Stimulated activated naive CD8-positive, alpha-beta T cell treated with anti-CD3 and anti-CD28 coated beads, Interleukin-15, amount 100 ng/mL, for 72 hours (primary cell): ENCODE measurements around the gene BSCL2.
"Not testable (repeated sequence)": the region's sequence is repeated elsewhere in the genome, so short reads cannot be mapped to it uniquely, and the experiment has no call there.

Experiments used
- ATAC-seq: fragments of 150-1000 bp; cut with Tn5 transposase; 2 replicates; pipeline ENCODE4 v1.10.0; 2021; ENCODE audit warnings: mild to moderate bottlenecking, moderate library complexity
- DNase-seq, 2 donors: peaks; one replicate each; pipeline ENCODE4 v3.0.0; 2021 to 2022
- H3K27ac Mint-ChIP-seq, 2 donors: one replicate each; pipeline ENCODE4 v1.8.0; 2022; ENCODE audit warnings: mild to moderate bottlenecking in 2 of 2, mixed read lengths in 2 of 2, moderate library complexity in 2 of 2
- H3K27me3 Mint-ChIP-seq: one replicate; pipeline ENCODE4 v1.8.0; 2022; ENCODE audit warnings: mixed read lengths
- H3K4me1 Mint-ChIP-seq: one replicate; pipeline ENCODE4 v1.8.0; 2022; ENCODE audit warnings: mild to moderate bottlenecking, mixed read lengths
- H3K4me3 Mint-ChIP-seq, 2 donors: one replicate each; pipeline ENCODE4 v1.8.0; 2022; ENCODE audit warnings: mild to moderate bottlenecking in 2 of 2, mixed read lengths in 2 of 2, moderate library complexity in 1 of 2
- H3K9me3 Mint-ChIP-seq, 2 donors: one replicate each; pipeline ENCODE4 v1.8.0; 2022; ENCODE audit warnings: mixed read lengths in 2 of 2

The BSCL2 gene

GRCh38 chr11:62707277-62707861 lies at the start of gene BSCL2, which contains the start of gene GNG3:
Gene BSCL2, minus strand, starts transcription at chr11:62707424. Its CDS starts 229 bp downstream, at chr11:62707195.
Gene GNG3, plus strand, starts transcription at chr11:62707676. Its CDS starts 620 bp downstream, at chr11:62708296.
- DNase-seq = no peak
- H3K9me3 Mint-ChIP-seq = no peaks in the 10 kb centered on the region

GRCh38 chr11:62755086-62755615 lies 47.9 kb upstream of the BSCL2 start:
- Mint-ChIP-seq H3K27ac (no peak overlapping the region), H3K4me3 (peak overlapping the region in 1 of 2 donors; percentile 5), H3K27me3 (no peaks in the 10 kb centered on the region), H3K9me3 (no peaks in the 10 kb centered on the region), H3K4me1 (peaks cover 27% of the 10 kb centered on the region)
- DNase-seq = no peak
- no peak for ATAC-seq

More at GRCh38 chr11:62707277-62707861, at the start of gene BSCL2, which contains the start of gene GNG3:
- ATAC-seq = no peak
- Mint-ChIP-seq H3K27ac (peak within 1 kb of the TSS; percentile 93 to 97), H3K4me3 (peak within 1 kb of the TSS; percentile 95 to 96), H3K4me1 (peaks cover 62% of the 10 kb centered on the region), H3K27me3 (no peaks in the 10 kb centered on the region)

- Mint-ChIP-seq H3K9me3 (no peaks in the 10 kb centered on the region), H3K27me3 (no peaks in the 10 kb centered on the region), H3K4me3 (peak within 1 kb of the TSS; percentile 99), H3K27ac (peak within 1 kb of the TSS; percentile 98), H3K4me1 (peaks cover 31% of the 10 kb centered on the region)
- DNase-seq (peak; percentile 94 to 98), ATAC-seq (peak; percentile 98)
Observed at GRCh38 chr11:62753736-62754603, 46.7 kb upstream of the BSCL2 start, which contains the start of gene ZBTB3. Gene ZBTB3, minus strand, starts transcription at chr11:62754160. Its CDS starts 496 bp downstream, at chr11:62753664.

GRCh38 chr11:62752994-62753735 lies 45.9 kb upstream of the BSCL2 start:
- H3K4me3 Mint-ChIP-seq = peak overlapping the region; percentile 99
- no peaks in the 10 kb centered on the region for H3K27me3 Mint-ChIP-seq
- no peaks in the 10 kb centered on the region for H3K9me3 Mint-ChIP-seq
- no peak for DNase-seq
- no peak for ATAC-seq
- H3K27ac Mint-ChIP-seq = peak overlapping the region; percentile 98
- peaks cover 38% of the 10 kb centered on the region for H3K4me1 Mint-ChIP-seq

GRCh38 chr11:62752177-62752785 lies 45.1 kb upstream of the BSCL2 start:
- Mint-ChIP-seq H3K9me3 (no peaks in the 10 kb centered on the region), H3K4me1 (peaks cover 38% of the 10 kb centered on the region), H3K27me3 (no peaks in the 10 kb centered on the region), H3K27ac (no peak overlapping the region), H3K4me3 (peak overlapping the region in 1 of 2 donors; percentile 99)
- no peak for ATAC-seq
- no peak for DNase-seq

- not testable (repeated sequence) for DNase-seq, H3K4me3 Mint-ChIP-seq, ATAC-seq, H3K27me3 Mint-ChIP-seq, H3K9me3 Mint-ChIP-seq
- Mint-ChIP-seq H3K27ac (peak overlapping the region in 1 of 2 donors; percentile 27), H3K4me1 (peaks cover 38% of the 10 kb centered on the region)
Observed at GRCh38 chr11:62749931-62750330, 42.7 kb upstream of the BSCL2 start.

- ATAC-seq (no peak), DNase-seq (no peak)
- H3K4me3 Mint-ChIP-seq = no peak overlapping the region
- no peaks in the 10 kb centered on the region for H3K9me3 Mint-ChIP-seq
- H3K27me3 Mint-ChIP-seq = no peaks in the 10 kb centered on the region
- peaks cover 20% of the 10 kb centered on the region for H3K4me1 Mint-ChIP-seq
- H3K27ac Mint-ChIP-seq = no peak overlapping the region
Observed at GRCh38 chr11:62747475-62748160, 40.4 kb upstream of the BSCL2 start.

- DNase-seq = no peak
- peaks cover 5% of the 10 kb centered on the region for H3K4me1 Mint-ChIP-seq
- no peaks in the 10 kb centered on the region for H3K9me3 Mint-ChIP-seq
- no peak overlapping the region for H3K4me3 Mint-ChIP-seq
- H3K27ac Mint-ChIP-seq = no peak overlapping the region
- no peaks in the 10 kb centered on the region for H3K27me3 Mint-ChIP-seq
- no peak for ATAC-seq
Observed at GRCh38 chr11:62737196-62737595, 30.0 kb upstream of the BSCL2 start.

- DNase-seq (no peak), ATAC-seq (peak; percentile 26)
- Mint-ChIP-seq H3K27ac (peak overlapping the region in 1 of 2 donors; percentile 87), H3K9me3 (no peaks in the 10 kb centered on the region), H3K4me1 (peaks cover 27% of the 10 kb centered on the region), H3K27me3 (no peaks in the 10 kb centered on the region), H3K4me3 (no peak overlapping the region)
Observed at GRCh38 chr11:62732830-62733229, 25.6 kb upstream of the BSCL2 start.

GRCh38 chr11:62730076-62730475 lies 22.9 kb upstream of the BSCL2 start:
- DNase-seq, H3K27ac Mint-ChIP-seq, ATAC-seq, H3K27me3 Mint-ChIP-seq, H3K9me3 Mint-ChIP-seq: not testable (repeated sequence)
- H3K4me1 Mint-ChIP-seq = peaks cover 34% of the 10 kb centered on the region
- peak overlapping the region; percentile 97 to 100 for H3K4me3 Mint-ChIP-seq

- Mint-ChIP-seq H3K4me1 (peaks cover 50% of the 10 kb centered on the region), H3K9me3 (no peaks in the 10 kb centered on the region), H3K27me3 (no peaks in the 10 kb centered on the region), H3K4me3 (peak within 1 kb of the TSS; percentile 97 to 100), H3K27ac (peak within 1 kb of the TSS; percentile 94 to 96)
- DNase-seq (peak in 1 of 2 donors; percentile 81), ATAC-seq (peak; percentile 27)
Observed at GRCh38 chr11:62728171-62728988, 21.2 kb upstream of the BSCL2 start, which contains the start of gene TTC9C. Gene TTC9C, plus strand, starts transcription at chr11:62728486. Its CDS starts 363 bp downstream, at chr11:62728849.

- H3K27ac Mint-ChIP-seq = peak overlapping the region; percentile 94 to 96
- H3K9me3 Mint-ChIP-seq = no peaks in the 10 kb centered on the region
- peak overlapping the region; percentile 97 to 100 for H3K4me3 Mint-ChIP-seq
- peak; percentile 71 for ATAC-seq
- H3K27me3 Mint-ChIP-seq = no peaks in the 10 kb centered on the region
- DNase-seq = peak; percentile 88 to 91
- H3K4me1 Mint-ChIP-seq = peaks cover 46% of the 10 kb centered on the region
Observed at GRCh38 chr11:62727872-62728170, 20.6 kb upstream of the BSCL2 start.

- Mint-ChIP-seq H3K27ac (peak within 1 kb of the TSS; percentile 94 to 96), H3K27me3 (no peaks in the 10 kb centered on the region), H3K4me3 (peak within 1 kb of the TSS; percentile 97 to 100), H3K4me1 (peaks cover 51% of the 10 kb centered on the region), H3K9me3 (no peaks in the 10 kb centered on the region)
- peak; percentile 99 to 100 for DNase-seq
- peak; percentile 89 for ATAC-seq
Observed at GRCh38 chr11:62727165-62727871, 20.1 kb upstream of the BSCL2 start, which contains the start of gene HNRNPUL2. Gene HNRNPUL2, minus strand, starts transcription at chr11:62727457. Its CDS starts 301 bp downstream, at chr11:62727156.
